Mammary epithelial cell (primary cell): ENCODE results near the gene SMARCD1.

Source experiments
- CTCF ChIP-seq, 2 donors: IDR thresholded peaks in 1 of 2; conservative IDR thresholded peaks in 1 of 2; 2 replicates each; pipeline ENCODE4 v1.5.1; 2011 to 2012; ENCODE audit warnings: inconsistent platforms in 2 of 2, low read length in 2 of 2, mild to moderate bottlenecking in 2 of 2, control low read depth in 1 of 2, low read depth in 1 of 2; ENCODE audit not compliant: insufficient read depth in 1 of 2; ENCODE audit errors: extremely low read depth in 1 of 2
- EZH2 ChIP-seq: IDR thresholded peaks from 2 replicates; pipeline ENCODE4 v1.6.1; 2012; ENCODE audit warnings: low read length, inconsistent platforms, borderline replicate concordance

GRCh38 chr12:50147281-50147680 is 62.1 kb downstream of the SMARCD1 start:
- TF ChIP-seq CTCF (conservative IDR thresholded peaks at IDR 0.05 in 1 of 2, IDR thresholded peaks at IDR 0.05 in 1 of 2; ENCODE audit: extremely low read depth in 1 of 2, insufficient read depth in 1 of 2, low read depth in 1 of 2, low read length in 2 of 2), result no peak
- TF ChIP-seq EZH2, result no peak
